ENCODE results near the gene UBE3B.

Gene UBE3B

DNA sequence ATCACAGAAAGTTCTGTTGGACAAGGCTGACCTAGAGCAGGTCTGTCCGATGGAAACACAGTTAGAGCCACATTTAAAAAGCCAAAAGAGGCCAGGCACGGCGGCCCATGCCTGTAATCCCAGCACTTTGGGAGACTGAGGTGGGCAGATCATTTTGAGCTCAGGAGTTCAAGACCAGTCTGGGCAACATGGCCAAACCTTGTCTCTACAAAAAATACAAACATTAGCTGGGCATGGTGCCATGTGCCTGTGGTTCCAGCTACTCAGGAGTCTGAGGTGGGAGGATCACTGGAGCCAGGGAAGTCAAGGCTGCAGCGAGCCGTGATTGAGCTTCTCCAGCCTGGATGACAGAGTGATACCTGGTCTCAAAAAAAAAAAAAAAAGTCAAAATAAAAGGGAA lies 14.9 kb downstream of the UBE3B start:
- Histone ChIP-seq H3K36me3 (ENCODE audit: control insufficient read depth, insufficient read depth, low read length) (peaks cover 4% of the 10 kb centered on the region), H3K4me3 (ENCODE audit: low read length) (no peak overlapping the region), H3K4me1 (ENCODE audit: control insufficient read depth, insufficient read depth, low read length) (no peaks in the 10 kb centered on the region), H3K27me3 (ENCODE audit: control insufficient read depth, insufficient read depth, low read length) (no peaks in the 10 kb centered on the region), H3K9me3 (ENCODE audit: control insufficient read depth, low read length) (no peaks in the 10 kb centered on the region), H3K9ac (ENCODE audit: low read length) (no peak overlapping the region)

DNA sequence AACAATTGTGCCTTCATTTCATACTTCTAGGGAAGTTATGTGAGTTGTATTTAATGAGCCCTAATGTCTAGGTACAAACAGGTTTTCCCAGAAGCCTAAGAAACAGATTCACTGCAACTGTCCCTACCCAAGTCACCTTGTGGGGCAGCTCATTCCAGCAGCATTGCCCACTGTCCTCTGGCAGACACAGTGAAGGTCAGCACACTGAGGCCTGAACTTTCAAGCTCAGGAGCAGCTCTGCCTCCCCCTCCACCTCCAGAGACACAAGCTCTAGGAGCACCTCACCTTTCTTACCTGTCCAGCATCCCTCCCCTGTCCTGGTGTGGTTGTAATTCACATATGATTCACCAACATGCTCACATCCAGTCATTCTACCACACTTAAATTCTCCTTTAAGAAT lies 15.7 kb downstream of the UBE3B start:
- H3K4me1 ChIP-seq (ENCODE audit: control insufficient read depth, insufficient read depth, low read length): no peaks in the 10 kb centered on the region
- no peaks in the 10 kb centered on the region for H3K27me3 ChIP-seq (ENCODE audit: control insufficient read depth, insufficient read depth, low read length)
- no peak overlapping the region for H3K9ac ChIP-seq (ENCODE audit: low read length)
- no peak overlapping the region for H3K4me3 ChIP-seq (ENCODE audit: low read length)
- peaks cover 9% of the 10 kb centered on the region for H3K36me3 ChIP-seq (ENCODE audit: control insufficient read depth, insufficient read depth, low read length)
- H3K9me3 ChIP-seq (ENCODE audit: control insufficient read depth, low read length): no peaks in the 10 kb centered on the region

GRCh38 chr12:109493938-109494337 lies 16.5 kb downstream of the UBE3B start:
- Histone ChIP-seq H3K27me3 (ENCODE audit: control insufficient read depth, insufficient read depth, low read length) (no peaks in the 10 kb centered on the region), H3K36me3 (ENCODE audit: control insufficient read depth, insufficient read depth, low read length) (peaks cover 9% of the 10 kb centered on the region), H3K9ac (ENCODE audit: low read length) (no peak overlapping the region), H3K4me3 (ENCODE audit: low read length) (no peak overlapping the region), H3K4me1 (ENCODE audit: control insufficient read depth, insufficient read depth, low read length) (no peaks in the 10 kb centered on the region), H3K9me3 (ENCODE audit: control insufficient read depth, low read length) (no peaks in the 10 kb centered on the region)

GRCh38 chr12:109494348-109494881 lies 17.0 kb downstream of the UBE3B start:
- peaks cover 10% of the 10 kb centered on the region for H3K36me3 ChIP-seq (ENCODE audit: control insufficient read depth, insufficient read depth, low read length)

GRCh38 chr12:109495012-109495411 lies 17.6 kb downstream of the UBE3B start:
- H3K27me3 ChIP-seq (ENCODE audit: control insufficient read depth, insufficient read depth, low read length): no peaks in the 10 kb centered on the region
- H3K4me1 ChIP-seq (ENCODE audit: control insufficient read depth, insufficient read depth, low read length): no peaks in the 10 kb centered on the region
- H3K9me3 ChIP-seq (ENCODE audit: control insufficient read depth, low read length): no peaks in the 10 kb centered on the region
- H3K36me3 ChIP-seq (ENCODE audit: control insufficient read depth, insufficient read depth, low read length): peaks cover 9% of the 10 kb centered on the region
- H3K4me3 ChIP-seq (ENCODE audit: low read length): no peak overlapping the region
- H3K9ac ChIP-seq (ENCODE audit: low read length): no peak overlapping the region

More at GRCh38 chr12:109494348-109494881, 17.0 kb downstream of the UBE3B start:
- Histone ChIP-seq H3K9ac (ENCODE audit: low read length) (no peak overlapping the region), H3K4me3 (ENCODE audit: low read length) (no peak overlapping the region), H3K4me1 (ENCODE audit: control insufficient read depth, insufficient read depth, low read length) (no peaks in the 10 kb centered on the region), H3K27me3 (ENCODE audit: control insufficient read depth, insufficient read depth, low read length) (no peaks in the 10 kb centered on the region), H3K9me3 (ENCODE audit: control insufficient read depth, low read length) (no peaks in the 10 kb centered on the region)

DNA sequence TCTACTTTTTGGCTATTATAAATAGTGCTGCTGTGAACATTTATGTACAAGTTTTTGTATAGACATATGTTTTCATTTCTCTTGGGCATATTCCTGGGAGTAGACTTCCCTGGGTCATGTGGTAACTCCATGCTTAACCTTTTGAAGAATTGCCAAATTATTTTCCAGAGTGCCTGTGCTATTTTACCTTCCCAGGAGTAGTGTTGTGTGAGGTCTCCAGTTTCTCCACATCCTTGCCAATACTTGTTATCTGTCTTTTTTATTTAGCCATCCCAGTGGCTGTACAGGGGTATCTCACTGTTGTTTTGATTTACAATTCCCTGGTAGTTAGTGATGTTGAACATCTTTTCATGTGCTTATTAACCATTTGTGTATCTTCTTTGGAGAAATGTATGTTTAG lies 18.9 kb downstream of the UBE3B start:
- H3K27me3 ChIP-seq (ENCODE audit: control insufficient read depth, insufficient read depth, low read length): no peaks in the 10 kb centered on the region
- H3K9me3 ChIP-seq (ENCODE audit: control insufficient read depth, low read length): no peaks in the 10 kb centered on the region
- no peak overlapping the region for H3K4me3 ChIP-seq (ENCODE audit: low read length)
- peaks cover 13% of the 10 kb centered on the region for H3K36me3 ChIP-seq (ENCODE audit: control insufficient read depth, insufficient read depth, low read length)
- no peaks in the 10 kb centered on the region for H3K4me1 ChIP-seq (ENCODE audit: control insufficient read depth, insufficient read depth, low read length)
- no peak overlapping the region for H3K9ac ChIP-seq (ENCODE audit: low read length)

- Histone ChIP-seq H3K9ac (ENCODE audit: low read length) (no peak overlapping the region), H3K27me3 (ENCODE audit: control insufficient read depth, insufficient read depth, low read length) (no peaks in the 10 kb centered on the region), H3K9me3 (ENCODE audit: control insufficient read depth, low read length) (no peaks in the 10 kb centered on the region), H3K36me3 (ENCODE audit: control insufficient read depth, insufficient read depth, low read length) (peaks cover 13% of the 10 kb centered on the region), H3K4me3 (ENCODE audit: low read length) (no peak overlapping the region), H3K4me1 (ENCODE audit: control insufficient read depth, insufficient read depth, low read length) (no peaks in the 10 kb centered on the region)
Measured at GRCh38 chr12:109497675-109498074, 20.2 kb downstream of the UBE3B start.

GRCh38 chr12:109500406-109501185 lies 23.2 kb downstream of the UBE3B start:
- Histone ChIP-seq H3K9ac (ENCODE audit: low read length) (no peak overlapping the region), H3K27me3 (ENCODE audit: control insufficient read depth, insufficient read depth, low read length) (no peaks in the 10 kb centered on the region), H3K4me1 (ENCODE audit: control insufficient read depth, insufficient read depth, low read length) (no peaks in the 10 kb centered on the region), H3K9me3 (ENCODE audit: control insufficient read depth, low read length) (no peaks in the 10 kb centered on the region), H3K4me3 (ENCODE audit: low read length) (no peak overlapping the region), H3K36me3 (ENCODE audit: control insufficient read depth, insufficient read depth, low read length) (peaks cover 13% of the 10 kb centered on the region)

GRCh38 chr12:109501299-109501698 lies 23.9 kb downstream of the UBE3B start:
- Histone ChIP-seq H3K4me3 (ENCODE audit: low read length) (no peak overlapping the region), H3K9me3 (ENCODE audit: control insufficient read depth, low read length) (no peaks in the 10 kb centered on the region), H3K27me3 (ENCODE audit: control insufficient read depth, insufficient read depth, low read length) (no peaks in the 10 kb centered on the region), H3K9ac (ENCODE audit: low read length) (no peak overlapping the region), H3K4me1 (ENCODE audit: control insufficient read depth, insufficient read depth, low read length) (no peaks in the 10 kb centered on the region), H3K36me3 (ENCODE audit: control insufficient read depth, insufficient read depth, low read length) (peaks cover 13% of the 10 kb centered on the region)

DNA sequence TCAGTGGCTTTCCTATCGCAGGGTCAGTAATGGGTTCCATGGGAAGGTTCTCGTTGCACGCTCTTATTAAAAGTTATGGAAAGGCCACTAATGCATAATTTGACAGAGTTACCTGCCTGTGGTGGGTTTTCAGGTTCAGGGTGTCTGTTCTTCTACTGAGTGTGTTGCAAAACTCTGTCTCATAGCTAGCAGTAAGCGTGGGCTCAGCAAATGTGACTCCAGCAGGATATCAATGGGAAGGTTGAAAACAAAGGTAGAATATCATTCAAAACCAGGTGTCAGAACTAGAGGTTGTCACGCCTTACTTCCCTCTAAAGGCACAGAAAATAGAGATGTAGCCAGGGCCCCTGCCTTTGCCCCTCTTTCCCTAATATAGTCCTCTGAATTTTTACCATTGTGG lies 24.9 kb downstream of the UBE3B start:
- Histone ChIP-seq H3K9me3 (ENCODE audit: control insufficient read depth, low read length) (no peaks in the 10 kb centered on the region), H3K4me1 (ENCODE audit: control insufficient read depth, insufficient read depth, low read length) (no peaks in the 10 kb centered on the region), H3K36me3 (ENCODE audit: control insufficient read depth, insufficient read depth, low read length) (peaks cover 15% of the 10 kb centered on the region), H3K4me3 (ENCODE audit: low read length) (no peak overlapping the region), H3K9ac (ENCODE audit: low read length) (no peak overlapping the region), H3K27me3 (ENCODE audit: control insufficient read depth, insufficient read depth, low read length) (no peaks in the 10 kb centered on the region)

DNA sequence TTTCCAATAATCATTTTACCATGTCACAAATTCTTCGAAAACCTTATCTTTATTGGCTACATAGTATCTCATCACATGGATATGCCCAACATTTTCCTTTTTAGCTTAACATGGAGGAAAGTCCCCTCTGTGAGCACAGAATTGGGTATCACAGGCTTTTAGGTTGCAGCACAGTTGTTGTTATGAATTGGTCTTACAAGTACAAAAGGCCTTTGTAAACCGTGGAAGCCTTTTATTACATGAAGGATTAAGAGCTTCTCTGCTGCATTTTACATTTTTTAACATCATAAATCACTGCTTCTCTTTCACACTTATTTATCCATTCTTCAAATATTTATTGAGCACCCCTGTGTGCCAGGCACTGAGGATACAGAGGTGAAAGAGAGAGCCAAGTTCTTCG lies 26.2 kb downstream of the UBE3B start:
- Histone ChIP-seq H3K9ac (ENCODE audit: low read length) (no peak overlapping the region), H3K36me3 (ENCODE audit: control insufficient read depth, insufficient read depth, low read length) (peaks cover 16% of the 10 kb centered on the region), H3K4me1 (ENCODE audit: control insufficient read depth, insufficient read depth, low read length) (no peaks in the 10 kb centered on the region), H3K27me3 (ENCODE audit: control insufficient read depth, insufficient read depth, low read length) (no peaks in the 10 kb centered on the region), H3K9me3 (ENCODE audit: control insufficient read depth, low read length) (no peaks in the 10 kb centered on the region), H3K4me3 (ENCODE audit: low read length) (no peak overlapping the region)

GRCh38 chr12:109504068-109504467 lies 26.6 kb downstream of the UBE3B start:
- Histone ChIP-seq H3K27me3 (ENCODE audit: control insufficient read depth, insufficient read depth, low read length) (no peaks in the 10 kb centered on the region), H3K4me3 (ENCODE audit: low read length) (no peak overlapping the region), H3K4me1 (ENCODE audit: control insufficient read depth, insufficient read depth, low read length) (no peaks in the 10 kb centered on the region), H3K36me3 (ENCODE audit: control insufficient read depth, insufficient read depth, low read length) (peaks cover 16% of the 10 kb centered on the region), H3K9ac (ENCODE audit: low read length) (no peak overlapping the region), H3K9me3 (ENCODE audit: control insufficient read depth, low read length) (no peaks in the 10 kb centered on the region)
